HG03025 (cell line): ENCODE data around the gene PCID2.

Experiments
- ATAC-seq: cut with Tn5 transposase; IDR thresholded peaks from one replicate; pipeline ENCODE4 v1.9.1; 2021; ENCODE audit warnings: mild to moderate bottlenecking, moderate library complexity; ENCODE audit not compliant: unreplicated experiment, low FRiP score

Gene PCID2

DNA sequence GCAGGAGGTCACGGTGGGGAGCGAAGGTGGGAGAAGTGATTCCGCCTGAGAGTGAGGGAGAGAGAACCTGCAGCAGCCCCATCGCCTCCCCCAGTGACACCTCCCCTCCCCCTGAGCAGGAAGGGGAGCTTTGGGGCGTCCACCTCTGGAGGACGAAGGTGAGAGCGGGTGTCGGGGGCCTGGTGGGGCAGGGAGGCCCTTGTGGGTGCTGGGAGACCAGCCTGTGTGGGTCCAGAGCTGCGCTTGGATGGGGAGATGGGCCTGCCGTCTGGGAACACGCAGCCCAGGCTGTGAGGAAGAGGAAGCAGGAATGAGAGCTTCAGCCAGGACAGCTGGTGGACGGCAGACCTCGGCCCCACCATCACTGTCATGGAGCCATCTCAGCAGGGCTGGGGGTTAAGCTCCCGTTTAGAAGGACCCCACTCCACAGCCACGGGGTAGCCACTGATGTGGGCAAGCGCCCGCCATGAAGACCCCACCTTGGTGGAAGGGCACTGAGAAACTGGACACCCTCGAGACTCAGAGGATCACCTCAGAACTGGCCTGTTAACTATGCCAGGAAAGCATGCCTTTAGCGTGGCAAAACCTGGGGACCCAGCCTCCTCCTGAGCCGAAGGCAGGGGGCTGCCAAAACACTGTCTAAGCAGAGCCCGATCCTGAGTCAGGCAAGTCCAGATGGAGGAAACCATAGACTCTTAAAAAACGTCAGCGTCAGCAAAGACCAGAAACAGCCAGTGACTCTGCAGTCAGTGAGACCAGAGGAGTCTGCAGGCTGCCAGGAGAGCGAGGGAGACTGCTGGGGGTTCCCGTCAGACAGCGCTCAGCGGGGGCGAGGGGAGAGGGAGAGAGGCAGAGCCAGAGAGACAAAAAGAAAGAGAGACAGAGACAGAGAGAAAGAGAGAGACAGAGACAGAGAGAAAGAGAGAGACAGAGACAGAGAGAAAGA lies 56.5 kb downstream of the PCID2 start:
- no peak for ATAC-seq

DNA sequence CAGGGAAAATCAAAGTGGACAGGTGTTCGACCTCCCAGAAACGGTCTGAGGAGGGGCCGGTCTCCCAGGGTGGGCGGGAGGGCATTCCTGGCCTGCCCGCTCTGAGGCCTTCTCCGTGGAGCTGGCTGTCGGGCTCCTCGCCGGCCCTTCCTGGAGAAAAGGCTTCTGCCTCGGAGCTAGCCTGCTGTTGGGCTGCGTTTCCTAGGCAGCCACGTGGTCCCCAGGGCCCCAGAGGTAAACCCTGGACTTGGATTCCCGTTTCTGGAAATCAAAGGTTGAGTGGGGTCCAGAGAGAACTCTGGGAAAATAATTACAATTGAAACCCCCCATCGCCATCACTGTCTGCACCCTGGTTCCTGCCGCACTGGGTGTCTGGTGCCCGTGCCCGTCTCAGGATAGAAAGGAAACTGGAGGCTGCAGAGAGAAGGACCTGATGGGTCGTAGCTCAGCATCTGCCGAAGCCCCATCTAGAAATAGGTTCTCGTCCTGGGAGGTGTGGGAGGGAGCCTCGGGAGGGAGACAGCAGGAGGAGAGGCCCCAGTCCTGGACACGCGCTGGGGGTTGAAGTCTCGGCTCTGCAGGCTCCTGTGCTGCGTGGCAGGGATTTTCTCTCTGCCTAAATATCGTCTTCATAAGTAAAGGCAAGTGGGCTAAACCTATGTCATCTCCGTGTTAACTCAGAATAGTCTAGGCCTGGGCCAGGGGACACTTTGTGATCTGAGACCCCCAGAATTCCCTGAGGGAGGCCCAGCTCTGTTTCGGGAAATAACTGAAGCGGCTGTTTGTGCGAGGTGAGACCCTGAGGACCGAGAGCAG lies 57.7 kb downstream of the PCID2 start:
- no peak for ATAC-seq

DNA sequence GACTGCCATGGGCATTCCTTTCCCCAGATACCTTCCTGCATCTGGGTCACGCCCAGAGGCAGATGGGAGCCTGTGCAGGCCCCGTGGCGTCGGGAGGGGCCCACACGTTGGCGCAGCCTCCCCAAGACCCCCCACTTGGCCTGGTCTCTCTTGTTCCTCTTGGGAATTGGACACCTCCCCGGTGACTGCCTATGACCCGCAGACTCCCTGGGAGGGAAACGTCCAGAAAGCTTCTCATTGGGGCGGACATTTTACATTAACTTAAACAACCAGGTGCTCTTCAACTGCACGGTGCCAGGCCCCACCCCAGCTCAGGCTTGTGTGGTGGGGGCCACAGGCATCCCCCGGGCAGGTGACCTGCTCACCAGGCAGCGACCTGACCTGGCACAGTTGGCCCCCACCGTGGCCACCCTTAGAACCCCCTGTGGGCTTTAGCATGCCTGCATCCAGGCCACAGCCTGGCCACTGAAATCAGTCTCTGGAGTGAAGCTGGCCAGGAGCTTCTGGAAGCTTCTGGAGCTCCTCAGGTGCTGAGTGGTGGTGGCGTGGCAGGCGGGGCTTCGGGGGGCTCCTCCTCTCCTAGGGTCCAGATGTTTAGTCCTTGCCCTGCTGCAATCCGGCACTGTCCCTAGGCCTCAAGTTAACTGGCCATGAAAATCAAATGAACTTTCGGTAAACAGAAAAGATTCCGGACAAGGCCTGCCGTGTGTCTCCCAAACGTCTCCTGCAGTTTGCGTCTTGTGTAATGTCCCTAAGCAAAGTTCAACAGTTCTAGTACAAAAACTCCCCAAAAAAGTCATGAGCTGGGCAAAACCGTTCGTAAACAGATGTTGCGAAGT lies 58.5 kb downstream of the PCID2 start:
- ATAC-seq = no peak

DNA sequence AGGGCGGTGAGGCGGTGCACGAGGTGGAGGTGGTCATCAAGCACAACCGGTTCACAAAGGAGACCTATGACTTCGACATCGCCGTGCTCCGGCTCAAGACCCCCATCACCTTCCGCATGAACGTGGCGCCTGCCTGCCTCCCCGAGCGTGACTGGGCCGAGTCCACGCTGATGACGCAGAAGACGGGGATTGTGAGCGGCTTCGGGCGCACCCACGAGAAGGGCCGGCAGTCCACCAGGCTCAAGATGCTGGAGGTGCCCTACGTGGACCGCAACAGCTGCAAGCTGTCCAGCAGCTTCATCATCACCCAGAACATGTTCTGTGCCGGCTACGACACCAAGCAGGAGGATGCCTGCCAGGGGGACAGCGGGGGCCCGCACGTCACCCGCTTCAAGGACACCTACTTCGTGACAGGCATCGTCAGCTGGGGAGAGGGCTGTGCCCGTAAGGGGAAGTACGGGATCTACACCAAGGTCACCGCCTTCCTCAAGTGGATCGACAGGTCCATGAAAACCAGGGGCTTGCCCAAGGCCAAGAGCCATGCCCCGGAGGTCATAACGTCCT lies 59.4 kb downstream of the PCID2 start:
- no peak for ATAC-seq

DNA sequence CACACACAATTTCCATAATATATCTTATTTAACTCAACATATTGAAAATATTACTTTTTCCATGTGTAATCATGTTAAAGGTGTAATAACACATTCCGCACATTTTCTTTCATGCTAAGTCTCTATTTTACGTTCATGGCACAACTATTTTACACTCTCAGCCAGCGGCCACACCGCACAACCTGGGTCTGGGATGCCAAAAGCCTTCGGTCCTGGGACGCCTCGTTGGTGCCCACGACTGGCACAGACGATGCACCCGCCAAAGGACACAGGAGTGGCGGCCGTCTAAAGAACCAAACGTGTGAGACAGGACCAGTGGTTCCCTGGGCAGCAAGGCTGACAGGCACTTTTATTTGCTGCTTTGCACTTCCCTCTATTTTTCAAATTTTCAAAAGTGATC lies 60.1 kb downstream of the PCID2 start:
- ATAC-seq = no peak

DNA sequence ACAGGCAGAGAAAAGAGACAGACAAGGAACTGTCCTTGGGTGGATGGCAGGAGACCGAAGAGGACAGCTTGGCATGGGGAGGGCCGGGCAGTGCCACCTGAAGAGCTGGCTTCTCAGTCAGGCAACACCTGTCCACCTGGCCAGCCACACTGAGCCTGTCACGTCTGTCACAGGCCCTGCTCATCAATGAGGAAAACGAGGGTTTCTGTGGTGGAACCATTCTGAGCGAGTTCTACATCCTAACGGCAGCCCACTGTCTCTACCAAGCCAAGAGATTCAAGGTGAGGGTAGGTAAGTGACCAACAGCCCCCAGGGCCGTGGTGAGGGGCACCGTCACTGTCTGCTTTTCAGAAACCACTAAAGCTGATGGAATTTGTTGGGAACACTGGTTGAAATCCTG lies 61.3 kb downstream of the PCID2 start:
- no peak for ATAC-seq

DNA sequence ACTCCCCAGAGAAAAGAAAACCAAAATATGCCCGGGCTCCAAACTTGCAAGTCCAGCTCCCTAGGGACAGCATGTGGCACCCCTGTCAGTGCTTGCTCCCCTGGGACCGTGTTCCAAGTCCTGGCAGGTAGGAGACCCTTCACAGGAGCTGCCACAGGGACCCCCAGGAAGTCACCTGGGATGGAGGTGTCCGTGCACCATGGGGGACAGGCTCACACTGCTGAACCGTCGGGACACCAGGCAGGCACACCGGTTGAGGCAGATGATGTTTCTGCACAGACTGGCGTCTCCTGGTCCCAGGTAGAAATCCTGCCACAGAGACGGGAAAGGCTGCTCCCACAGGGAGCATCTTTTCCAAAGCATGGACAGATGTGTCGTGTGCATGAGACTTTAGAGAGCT lies 61.7 kb downstream of the PCID2 start:
- no peak for ATAC-seq

DNA sequence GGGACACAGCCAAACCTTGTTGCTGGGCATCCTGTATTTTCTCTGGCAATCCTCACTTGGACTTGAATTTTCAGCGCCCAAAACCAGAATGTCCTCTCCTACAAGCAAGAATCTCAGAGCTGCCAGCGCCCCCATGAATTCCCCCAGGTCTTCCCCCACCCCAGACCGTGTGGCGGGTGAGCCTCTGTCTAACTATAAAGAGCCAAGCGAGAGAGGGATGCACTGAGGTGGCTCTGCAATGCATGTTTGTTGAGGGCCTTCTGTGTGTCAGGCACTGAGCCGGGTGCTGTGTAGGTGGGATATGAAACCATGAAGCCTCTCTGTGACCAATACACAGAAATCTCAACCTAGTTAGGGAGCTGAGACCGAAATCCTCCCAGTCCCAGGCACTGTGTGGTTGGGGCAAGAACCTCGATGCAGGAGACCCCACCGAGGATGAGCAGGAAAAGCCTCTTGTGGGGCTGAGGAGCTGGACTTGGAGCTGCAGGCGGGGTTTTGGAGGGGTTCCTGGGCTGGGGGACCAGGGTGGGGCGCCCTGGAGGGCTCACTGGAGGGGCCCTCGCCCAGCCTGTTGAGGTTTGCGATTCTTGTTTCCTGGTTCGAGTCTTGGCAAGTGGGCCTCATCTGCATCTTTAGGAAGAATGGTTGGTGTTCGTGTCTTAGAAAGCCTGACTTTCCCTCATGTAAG lies 62.4 kb downstream of the PCID2 start:
- no peak for ATAC-seq

DNA sequence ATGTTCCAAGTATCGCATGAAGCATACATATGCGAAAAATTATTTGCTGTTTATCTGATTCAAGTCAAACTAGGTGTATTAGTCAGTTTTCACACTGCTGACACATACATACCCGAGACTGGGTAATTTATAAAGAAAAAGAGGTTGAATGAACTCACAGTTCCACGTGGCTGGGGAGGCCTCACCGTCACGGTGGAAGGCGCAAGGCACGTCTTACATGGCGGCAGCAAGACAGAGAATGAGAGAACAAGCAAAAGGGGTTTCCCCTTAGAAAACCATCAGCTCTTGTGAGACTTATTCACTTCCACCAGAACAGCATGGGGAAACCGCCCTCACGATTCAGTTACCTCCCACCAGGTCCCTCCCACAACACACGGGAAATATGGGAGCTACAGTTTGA lies 63.0 kb downstream of the PCID2 start:
- no peak for ATAC-seq

DNA sequence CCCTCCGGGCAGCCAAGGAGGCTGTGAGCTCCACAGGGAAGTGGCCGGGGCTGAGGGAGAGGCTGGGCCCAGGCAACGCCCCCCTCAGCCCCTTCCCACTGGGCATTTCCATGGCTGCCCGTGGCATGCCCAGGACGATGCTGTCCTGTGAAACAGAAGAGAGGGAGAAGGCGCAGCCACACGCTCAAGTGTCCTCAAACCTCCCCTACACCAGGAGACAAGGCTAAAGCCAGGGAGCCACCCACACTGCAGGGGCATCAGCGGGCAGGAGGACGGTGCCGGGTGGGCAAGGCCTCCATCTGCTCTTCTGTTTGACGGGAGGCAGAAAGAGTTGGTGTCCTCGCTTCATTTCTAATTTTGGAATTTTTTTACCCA lies 64.2 kb downstream of the PCID2 start:
- ATAC-seq = no peak

DNA sequence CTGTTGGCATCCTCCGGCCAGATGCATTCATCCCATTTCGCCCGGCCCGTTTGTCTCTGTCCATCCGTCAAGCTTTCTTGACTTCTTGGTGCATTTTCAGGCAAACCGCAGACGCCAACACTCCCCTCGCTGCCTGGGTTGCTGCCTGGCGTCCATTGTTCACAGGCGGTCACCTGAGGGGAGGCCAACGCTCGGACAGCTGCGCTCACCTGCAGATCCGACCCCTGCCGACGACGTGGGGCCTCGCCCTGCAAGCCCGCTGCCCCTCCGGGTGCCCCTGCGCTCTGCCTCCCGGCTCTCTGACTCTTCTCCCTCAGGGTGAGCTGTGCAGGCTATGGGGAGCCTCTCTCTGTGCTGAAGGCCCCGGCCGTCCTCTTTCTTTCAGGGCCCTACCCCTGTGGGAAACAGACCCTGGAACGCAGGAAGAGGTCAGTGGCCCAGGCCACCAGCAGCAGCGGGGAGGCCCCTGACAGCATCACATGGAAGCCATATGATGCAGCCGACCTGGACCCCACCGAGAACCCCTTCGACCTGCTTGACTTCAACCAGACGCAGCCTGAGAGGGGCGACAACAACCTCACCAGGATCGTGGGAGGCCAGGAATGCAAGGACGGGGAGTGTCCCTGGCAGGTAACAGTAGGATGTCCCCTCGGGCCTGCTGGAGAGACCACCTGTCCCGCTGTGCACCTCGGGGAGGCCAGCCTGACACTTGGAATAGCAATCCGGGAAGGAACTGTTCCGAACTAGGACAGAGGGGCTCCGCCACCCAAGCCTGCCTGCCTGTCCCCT lies 64.8 kb downstream of the PCID2 start:
- no peak for ATAC-seq

DNA sequence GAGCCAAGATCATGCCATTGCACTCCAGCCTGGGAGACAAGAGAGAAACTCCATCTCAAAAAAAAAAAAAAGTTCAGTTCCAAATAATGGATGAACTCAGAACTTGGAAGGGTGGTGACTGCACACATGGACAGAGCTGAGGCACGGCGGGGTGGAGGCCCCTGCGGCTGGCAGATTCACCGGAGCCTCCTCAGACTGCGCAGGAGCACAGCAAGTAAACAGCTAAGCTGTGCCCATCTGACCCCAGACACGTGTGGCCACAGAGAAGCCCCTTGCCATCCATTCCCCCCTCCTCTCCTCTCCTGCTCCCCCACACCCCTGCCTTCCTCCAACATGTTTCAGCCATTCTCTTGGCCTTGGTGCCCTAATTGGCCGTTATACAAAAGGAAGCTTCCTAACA lies 65.6 kb downstream of the PCID2 start:
- ATAC-seq = no peak

DNA sequence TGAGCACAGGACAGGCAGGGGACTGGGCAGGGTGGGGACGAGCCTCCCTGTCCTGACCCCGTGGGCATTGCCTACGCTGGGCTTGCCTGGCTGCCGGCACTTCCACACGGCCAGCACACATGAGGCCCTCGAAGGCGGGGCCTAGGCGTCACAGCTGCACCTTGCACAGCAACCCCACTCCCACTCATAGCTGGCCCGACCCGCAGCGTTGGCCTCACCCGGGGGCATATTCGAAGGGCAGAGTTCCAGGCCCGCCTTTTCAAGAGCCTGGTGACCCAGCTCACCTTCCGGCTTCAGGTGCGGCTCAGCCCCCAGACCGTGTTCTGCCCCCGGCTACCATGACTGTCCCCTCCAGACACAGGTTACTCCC lies 66.9 kb downstream of the PCID2 start:
- no peak for ATAC-seq

DNA sequence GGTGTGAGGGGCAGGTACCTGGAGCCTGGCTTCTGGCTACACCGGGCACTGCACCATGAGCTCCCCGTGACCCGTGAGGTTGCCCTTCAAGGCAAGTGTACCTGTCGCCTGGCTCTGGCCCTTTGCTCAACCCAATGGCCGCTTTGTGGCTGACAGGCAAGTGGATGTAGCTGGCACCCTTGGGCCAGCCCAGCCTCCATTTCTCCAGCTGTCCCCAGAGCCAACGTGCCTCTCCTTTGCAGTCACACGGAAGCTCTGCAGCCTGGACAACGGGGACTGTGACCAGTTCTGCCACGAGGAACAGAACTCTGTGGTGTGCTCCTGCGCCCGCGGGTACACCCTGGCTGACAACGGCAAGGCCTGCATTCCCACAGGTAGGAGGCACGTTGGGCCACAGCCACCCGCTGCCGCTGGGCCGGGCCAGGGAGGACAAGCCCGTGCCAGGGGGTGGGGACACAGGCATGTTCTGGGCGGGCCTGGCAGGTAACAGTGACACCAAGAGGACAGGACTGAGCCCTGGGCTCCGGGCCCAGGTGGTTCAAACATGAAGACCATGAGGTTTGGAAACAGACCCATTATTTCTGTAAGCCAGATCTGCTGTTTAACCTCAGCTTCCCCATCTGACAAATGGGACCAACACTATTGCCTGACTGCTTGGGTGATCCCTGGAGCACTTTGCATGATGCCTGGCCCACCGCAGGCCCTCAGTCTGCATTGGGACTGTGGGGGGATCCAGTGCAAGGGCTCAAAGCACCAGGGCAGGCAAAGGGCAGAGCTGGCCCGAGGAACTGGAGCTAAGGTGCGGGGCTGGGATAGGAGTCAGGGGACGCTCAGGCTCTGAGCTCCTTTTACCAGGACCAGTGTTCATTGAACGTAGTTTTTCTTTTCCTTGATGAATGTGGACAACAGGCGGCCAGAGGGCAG lies 67.5 kb downstream of the PCID2 start:
- no peak for ATAC-seq

DNA sequence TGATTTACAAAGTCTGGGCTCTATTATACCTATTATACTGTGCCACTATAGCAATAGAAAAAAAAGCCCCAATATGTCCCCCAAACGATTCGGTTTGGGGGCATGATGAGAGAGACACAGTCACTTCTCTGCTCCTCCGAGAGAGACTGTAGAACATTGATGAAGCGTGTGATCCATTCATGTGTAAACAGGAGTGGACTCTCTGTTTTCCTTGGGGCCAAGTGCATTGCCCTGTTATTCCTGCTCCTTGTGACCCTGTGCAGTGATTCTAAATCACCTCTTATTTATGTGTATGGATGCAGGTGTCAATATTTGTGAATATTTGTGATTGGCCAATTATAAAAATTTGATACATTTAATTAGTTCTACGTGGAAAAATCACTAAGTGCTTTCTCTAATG lies 68.9 kb downstream of the PCID2 start:
- ATAC-seq = no peak

DNA sequence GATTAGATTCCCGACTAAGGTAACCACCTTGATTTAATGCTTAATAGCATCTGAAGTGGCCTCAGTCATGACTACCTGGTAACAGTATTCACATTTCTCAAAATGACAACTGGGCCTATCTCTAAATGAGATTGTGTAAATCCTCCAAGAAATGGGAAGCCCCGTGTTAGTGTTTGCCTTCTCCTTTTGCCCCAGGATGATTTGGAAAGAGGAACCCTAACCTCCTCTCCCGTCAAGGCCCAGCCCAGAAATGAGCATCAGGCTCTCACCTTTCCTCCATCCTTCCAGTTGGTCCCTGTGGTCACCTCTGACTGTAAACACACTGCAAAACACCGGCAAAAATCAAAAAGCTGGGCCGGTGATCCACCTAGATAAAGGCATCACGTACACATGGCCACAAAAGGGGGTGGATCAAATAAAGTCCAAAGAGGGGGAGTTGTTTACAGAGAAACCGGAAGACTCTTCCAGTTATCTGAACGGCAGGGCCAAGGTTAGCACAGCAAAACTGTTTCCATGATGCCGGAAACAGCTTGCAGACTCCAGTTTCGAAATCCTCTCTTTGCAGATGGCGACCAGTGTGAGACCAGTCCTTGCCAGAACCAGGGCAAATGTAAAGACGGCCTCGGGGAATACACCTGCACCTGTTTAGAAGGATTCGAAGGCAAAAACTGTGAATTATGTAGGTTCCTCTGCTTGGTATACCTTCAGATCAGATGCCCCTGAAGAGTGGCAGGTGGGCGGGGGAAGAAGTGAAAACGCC lies 69.5 kb downstream of the PCID2 start:
- no peak for ATAC-seq

DNA sequence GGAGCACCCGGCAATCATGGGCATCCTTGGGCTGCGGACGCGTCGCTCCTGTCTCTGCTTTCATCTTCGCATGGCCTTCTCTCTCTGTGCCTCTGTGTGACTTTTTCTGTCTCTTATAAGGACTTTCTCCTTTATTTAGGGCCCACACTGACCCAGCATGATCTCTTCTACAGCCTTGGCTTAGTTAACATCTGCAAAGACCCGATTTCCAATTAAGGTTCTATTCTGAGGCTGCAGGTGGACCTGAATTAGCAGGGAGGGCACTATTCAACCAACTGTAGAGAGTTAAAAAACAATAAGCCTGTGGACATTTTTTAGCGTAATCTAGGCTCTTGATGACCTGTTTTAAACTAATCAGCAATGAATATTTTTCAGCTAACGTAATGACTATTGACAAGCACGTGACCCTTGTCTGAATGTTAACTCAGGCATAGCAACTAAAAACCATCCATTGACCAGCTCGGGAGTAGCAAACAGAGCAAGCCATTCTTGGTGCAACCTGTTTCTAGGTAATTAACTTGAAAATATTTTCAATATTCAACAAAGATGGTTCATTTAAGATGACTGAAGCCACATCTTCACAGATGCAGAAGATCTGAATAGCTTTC lies 70.7 kb downstream of the PCID2 start:
- ATAC-seq = no peak
